Fibroblast of the aortic adventitia (primary cell): ENCODE results near the gene PVALB. TPM values are rescaled to one million over a fixed set of nuclear protein-coding genes. Genes with fewer than 3 reads are reported as not detected.

Experiments
- DNase-seq: peaks from one replicate; pipeline ENCODE4 v3.0.0-alpha.2; 2010; ENCODE audit warnings: low read depth
- H3K4me3 ChIP-seq: 2 replicates; pipeline ENCODE4 v1.5.1; 2011; ENCODE audit warnings: low read depth, mild to moderate bottlenecking, control low read depth, low read length, moderate library complexity
- total RNA-seq: library from RNA; depleted of rRNA; stranded (reverse); fragments of >200 nt; gene quantifications from 2 replicates; pipeline ENCODE4 v1.2.3, GENCODE V29; 2012; ENCODE audit warnings: low replicate concordance
- TF ChIP-seq, protein P1 (sequence below): IDR thresholded peaks from 2 replicates; pipeline ENCODE4 v1.5.1; 2011; ENCODE audit warnings: mild to moderate bottlenecking, low read length, control low read depth, inconsistent platforms; ENCODE audit not compliant: insufficient read depth

PVALB gene
- total RNA-seq, 1 donor = not detected

DNA sequence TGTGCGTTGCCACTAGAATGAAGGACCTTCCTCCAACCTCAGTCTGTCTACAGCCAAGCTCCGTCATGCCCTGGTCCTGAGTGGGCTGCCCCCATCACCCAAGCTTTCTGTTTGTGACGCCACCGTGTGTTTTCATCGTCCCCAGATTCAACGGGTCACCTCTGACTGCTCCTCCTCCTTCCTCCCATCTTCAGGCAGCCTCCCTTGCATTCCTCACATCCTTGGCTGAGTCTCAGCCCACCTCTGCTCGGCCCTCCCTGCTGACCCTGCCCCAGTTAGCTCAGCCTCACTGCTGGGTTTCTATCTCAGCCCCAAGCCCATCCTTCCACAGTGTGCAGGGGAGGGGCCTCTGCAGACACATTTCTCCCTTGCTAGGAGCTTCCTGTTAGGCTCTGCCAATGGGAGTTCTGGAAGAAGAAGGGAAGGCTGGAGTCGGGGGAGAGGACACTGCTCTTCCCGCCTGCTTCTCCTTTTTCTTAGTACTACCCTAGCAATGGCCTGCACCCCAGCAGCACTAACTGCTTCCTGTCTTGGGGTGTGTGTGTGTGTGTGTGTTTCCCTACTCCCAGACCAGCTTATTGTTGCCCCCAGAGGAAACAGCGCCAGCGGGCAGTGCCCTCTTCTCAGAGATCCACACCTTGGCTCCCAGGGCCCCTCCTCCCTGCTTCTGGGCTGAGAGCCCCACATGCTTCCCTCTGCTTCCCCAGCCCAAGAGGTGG lies 46.2 kb downstream of the PVALB start:
- no peak for DNase-seq
- H3K4me3 ChIP-seq = no peak overlapping the region
- TF ChIP-seq, protein P1, sequence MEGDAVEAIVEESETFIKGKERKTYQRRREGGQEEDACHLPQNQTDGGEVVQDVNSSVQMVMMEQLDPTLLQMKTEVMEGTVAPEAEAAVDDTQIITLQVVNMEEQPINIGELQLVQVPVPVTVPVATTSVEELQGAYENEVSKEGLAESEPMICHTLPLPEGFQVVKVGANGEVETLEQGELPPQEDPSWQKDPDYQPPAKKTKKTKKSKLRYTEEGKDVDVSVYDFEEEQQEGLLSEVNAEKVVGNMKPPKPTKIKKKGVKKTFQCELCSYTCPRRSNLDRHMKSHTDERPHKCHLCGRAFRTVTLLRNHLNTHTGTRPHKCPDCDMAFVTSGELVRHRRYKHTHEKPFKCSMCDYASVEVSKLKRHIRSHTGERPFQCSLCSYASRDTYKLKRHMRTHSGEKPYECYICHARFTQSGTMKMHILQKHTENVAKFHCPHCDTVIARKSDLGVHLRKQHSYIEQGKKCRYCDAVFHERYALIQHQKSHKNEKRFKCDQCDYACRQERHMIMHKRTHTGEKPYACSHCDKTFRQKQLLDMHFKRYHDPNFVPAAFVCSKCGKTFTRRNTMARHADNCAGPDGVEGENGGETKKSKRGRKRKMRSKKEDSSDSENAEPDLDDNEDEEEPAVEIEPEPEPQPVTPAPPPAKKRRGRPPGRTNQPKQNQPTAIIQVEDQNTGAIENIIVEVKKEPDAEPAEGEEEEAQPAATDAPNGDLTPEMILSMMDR = no peak

DNA sequence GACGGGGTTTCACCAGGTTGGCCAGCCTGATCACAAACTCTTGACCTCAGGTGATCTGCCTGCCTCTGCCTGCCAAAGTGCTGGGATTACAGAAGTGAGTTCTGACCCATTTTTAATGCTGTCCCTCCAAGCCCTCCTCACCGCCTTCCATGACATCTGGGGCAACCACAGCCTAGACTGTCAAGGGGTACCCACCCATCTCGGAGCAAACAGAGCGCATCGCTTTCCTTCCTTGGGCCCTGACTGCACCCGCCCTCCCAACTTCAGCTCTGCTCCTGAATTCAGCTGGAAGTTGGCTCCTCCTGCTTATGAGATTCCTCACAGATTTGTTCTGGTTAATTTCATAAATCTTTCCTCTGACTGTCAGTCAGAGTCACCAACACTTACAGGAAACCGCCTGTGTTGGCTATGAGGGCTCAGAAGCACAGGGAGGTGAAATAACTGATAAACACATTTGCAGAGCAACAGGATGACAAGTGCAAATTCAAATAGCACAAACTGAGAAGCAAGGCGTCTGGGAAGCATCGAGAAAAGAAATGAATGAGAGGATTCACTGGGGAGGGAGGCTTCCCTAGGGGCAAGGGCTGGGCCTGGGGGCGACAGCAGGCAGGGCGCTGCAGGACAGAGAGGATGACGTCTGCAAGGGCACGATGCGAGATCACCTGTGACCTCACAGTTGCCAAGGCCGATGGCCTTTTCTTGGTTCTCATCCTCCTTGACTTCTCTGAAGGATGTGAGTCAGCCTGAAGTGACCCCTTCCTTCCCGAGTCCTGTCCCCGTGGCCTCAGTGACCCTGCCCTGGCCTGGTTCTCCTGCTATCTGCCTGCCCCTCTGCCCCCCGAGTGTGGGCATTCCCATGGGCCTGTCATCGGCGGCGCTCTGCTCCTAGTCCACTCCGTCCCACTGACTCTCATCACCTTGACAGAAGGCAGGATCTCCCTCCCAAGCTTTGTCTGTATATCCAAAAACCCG lies 47.0 kb downstream of the PVALB start:
- TF ChIP-seq, protein P1 = no peak
- H3K4me3 ChIP-seq = no peak overlapping the region
- DNase-seq = no peak

DNA sequence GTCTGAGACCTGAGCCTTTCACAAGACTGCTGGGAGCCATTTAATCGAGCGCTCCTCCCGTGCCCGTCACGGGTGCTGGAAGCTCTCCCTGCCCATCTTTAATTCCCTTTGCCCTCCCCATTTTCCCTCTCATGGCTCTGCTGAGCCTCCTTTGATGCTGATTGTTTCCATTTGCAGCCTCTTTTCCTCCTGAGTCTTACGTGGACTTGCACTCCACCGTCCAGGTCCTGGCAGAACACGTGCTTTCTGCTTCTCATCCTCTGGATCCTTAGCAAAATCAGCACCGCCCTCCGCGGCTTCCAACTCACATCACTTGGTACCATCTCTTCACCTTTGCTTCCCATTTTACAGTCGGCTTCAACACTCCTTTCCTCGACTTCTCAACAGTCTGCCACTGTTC lies 48.2 kb downstream of the PVALB start:
- TF ChIP-seq, protein P1 = no peak

DNA sequence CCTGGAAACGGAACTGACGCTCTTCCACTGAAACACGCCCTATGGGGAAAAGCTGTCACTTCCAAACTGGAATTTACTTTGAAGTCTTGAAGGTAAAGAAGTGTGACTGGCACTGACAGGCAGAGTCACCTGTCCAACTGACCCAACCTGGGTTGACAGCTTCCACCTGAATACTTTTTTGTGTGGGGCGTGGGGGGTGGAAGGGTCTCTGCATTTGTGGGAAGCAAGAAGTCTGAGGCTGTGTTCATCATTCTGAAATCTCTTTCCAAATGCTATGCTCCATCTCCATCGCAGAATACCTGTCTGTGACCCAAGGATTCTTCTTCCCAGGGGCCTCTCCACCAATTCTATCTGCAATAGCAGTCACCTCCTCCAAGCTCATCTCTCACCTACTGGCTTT lies 48.7 kb downstream of the PVALB start:
- no peak for DNase-seq
- TF ChIP-seq, protein P1 = no peak
- no peak overlapping the region for H3K4me3 ChIP-seq

More for the DNA sequence above, 48.2 kb downstream of the PVALB start:
- H3K4me3 ChIP-seq = no peak overlapping the region
- DNase-seq = no peak

DNA sequence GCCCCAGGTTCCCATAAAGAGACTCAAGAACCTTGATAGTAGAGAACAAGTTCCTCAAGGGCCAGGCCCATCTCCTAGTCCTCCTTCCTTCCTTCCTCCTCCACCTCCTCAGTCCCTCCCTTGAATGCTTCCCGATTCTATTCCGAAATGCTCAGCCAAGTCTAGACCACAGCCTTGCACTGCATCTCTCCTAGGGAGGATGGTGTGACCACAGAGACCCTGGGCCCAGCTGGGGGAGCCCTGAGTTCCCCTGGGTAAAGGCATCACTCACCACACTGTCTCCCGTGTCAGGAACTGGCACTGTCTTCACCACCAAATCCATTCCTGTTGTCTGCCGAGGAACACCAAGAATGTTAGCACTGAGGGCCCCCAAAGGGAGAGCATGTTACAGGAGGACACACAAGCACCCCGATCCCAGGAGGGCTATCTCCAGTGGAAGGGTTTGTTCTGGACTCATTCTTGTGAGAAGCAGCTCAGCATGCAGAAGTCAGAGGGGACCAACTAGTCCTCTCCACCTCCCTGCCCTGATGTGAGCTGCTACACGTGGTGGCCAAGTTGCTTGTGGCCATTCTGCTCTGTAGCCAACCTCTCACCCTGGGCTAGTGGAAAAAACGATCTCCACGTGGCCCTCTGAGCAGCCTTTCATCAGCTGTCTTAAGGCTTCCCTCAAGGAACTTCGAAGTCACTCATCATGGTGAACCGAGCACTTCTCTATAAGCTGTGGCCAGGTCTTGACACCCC lies 49.6 kb downstream of the PVALB start:
- DNase-seq = no peak
- TF ChIP-seq, protein P1 = no peak
- no peak overlapping the region for H3K4me3 ChIP-seq

DNA sequence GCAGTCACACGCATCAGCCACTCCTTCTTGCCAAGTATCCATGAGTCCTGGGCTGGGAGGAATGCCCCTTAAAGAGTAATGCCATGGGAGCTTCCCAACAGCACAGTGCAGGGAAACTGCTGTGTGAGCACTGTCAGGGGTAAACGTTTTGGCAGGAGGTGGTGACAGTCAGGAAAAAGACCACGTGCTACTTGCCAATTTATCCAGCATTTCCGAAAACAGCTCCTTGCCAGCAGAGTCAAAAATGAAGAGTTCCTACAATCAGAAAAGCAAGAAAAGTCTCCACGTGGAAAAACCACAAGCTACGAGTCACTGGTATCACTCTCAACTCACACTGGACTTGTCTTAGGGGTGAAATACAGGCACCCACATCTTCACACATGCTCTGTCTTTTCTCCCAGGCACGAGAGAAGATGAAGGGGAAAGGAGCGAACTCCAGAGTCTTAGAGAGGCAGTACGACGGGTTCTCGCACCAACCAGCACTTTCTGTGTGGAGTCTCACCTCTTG lies 50.8 kb downstream of the PVALB start:
- DNase-seq = peak; percentile 44
- TF ChIP-seq, protein P1 = no peak

More for the DNA sequence above, 50.8 kb downstream of the PVALB start:
- no peak overlapping the region for H3K4me3 ChIP-seq
